GM23338 (cell line): ENCODE results near the gene KIAA0232.

Source experiments
- EZH2 ChIP-seq: fragments of 200-600 bp; sonication (generic); IDR thresholded peaks from one replicate; pipeline ENCODE4 v1.8.0; 2017; ENCODE audit warnings: antibody characterized with exemption, mild to moderate bottlenecking, low read depth; ENCODE audit not compliant: unreplicated experiment
- EZH2phosphoT487 ChIP-seq: fragments of 200-600 bp; sonication (generic); IDR thresholded peaks from one replicate; pipeline ENCODE4 v1.8.1; 2018; ENCODE audit warnings: antibody characterized with exemption; ENCODE audit not compliant: unreplicated experiment
- NANOG ChIP-seq: IDR thresholded peaks from 2 replicates; pipeline ENCODE4 v1.6.1; 2016; ENCODE audit warnings: antibody characterized with exemption, borderline replicate concordance
- POLR2AphosphoS5 ChIP-seq: IDR thresholded peaks from 2 replicates; pipeline ENCODE4 v1.6.1; 2016; ENCODE audit warnings: antibody characterized with exemption, low read depth
- TF ChIP-seq, protein P1 (sequence below), 2 experiments: fragments of 200-600 bp in 1 of 2; sonication (generic) in 1 of 2; conservative IDR thresholded peaks; 2 replicates each; pipeline versions ENCODE4 v1.5.1 to v1.6.1; 2016 to 2017; ENCODE audit warnings: antibody characterized with exemption in 2 of 2, low read depth in 2 of 2, mild to moderate bottlenecking in 2 of 2, moderate library complexity in 1 of 2

DNA sequence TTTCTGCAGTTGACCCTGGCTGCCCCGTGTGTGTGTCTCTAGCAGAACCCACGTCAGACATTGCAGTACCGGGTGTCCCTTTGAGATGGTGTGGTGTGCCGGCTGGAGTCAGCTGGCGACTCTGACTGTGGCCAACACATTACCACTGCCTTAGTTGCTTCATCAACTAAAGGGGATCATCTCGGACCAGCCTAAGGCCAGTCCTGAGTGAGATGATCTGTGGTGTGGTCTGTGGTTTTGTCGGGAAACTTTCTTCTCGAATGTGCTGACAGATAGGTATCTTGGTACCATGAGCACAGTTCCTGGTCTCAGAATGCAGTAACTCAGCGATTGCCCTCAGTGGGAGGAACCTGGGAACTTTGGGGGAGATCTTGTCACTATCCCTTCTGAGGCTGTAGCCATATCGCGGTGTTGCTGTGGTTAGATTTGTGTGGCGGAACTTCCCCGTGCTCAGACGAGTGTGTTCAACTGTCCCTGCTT is 142.9 kb downstream of the KIAA0232 start:
- TF ChIP-seq, protein P1, sequence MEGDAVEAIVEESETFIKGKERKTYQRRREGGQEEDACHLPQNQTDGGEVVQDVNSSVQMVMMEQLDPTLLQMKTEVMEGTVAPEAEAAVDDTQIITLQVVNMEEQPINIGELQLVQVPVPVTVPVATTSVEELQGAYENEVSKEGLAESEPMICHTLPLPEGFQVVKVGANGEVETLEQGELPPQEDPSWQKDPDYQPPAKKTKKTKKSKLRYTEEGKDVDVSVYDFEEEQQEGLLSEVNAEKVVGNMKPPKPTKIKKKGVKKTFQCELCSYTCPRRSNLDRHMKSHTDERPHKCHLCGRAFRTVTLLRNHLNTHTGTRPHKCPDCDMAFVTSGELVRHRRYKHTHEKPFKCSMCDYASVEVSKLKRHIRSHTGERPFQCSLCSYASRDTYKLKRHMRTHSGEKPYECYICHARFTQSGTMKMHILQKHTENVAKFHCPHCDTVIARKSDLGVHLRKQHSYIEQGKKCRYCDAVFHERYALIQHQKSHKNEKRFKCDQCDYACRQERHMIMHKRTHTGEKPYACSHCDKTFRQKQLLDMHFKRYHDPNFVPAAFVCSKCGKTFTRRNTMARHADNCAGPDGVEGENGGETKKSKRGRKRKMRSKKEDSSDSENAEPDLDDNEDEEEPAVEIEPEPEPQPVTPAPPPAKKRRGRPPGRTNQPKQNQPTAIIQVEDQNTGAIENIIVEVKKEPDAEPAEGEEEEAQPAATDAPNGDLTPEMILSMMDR (conservative IDR thresholded peaks at IDR 0.05; ENCODE audit: low read depth in 2 of 2) = no peak
- TF ChIP-seq EZH2phosphoT487 = no peak
- no peak for TF ChIP-seq POLR2AphosphoS5
- TF ChIP-seq NANOG = no peak
- TF ChIP-seq EZH2 = no peak
